HepG2 (cell line): Measurements from ENCODE around the gene CAPN8. TPM values are rescaled to one million over a fixed set of nuclear protein-coding genes. Genes with fewer than 3 reads are reported as not detected.

Experiments used
- ELF4 ChIP-seq: sonication (generic); formaldehyde crosslinking; IDR thresholded peaks from 2 replicates; pipeline ENCODE4 v1.5.0; 2020; ENCODE audit warnings: missing genetic modification reagents, mild to moderate bottlenecking, moderate library complexity, borderline replicate concordance
- HIVEP1 ChIP-seq: sonication (generic); formaldehyde crosslinking; IDR thresholded peaks from 2 replicates; pipeline ENCODE4 v1.4.0; 2020; ENCODE audit warnings: mild to moderate bottlenecking, missing genetic modification reagents
- HNF4G ChIP-seq, 2 experiments: sonication (generic) in 1 of 2; formaldehyde crosslinking in 1 of 2; IDR thresholded peaks; 2 replicates each; pipeline versions ENCODE4 v1.4.0 to v1.6.1; 2011 to 2020; ENCODE audit warnings: borderline replicate concordance in 2 of 2, low read depth in 2 of 2, mild to moderate bottlenecking in 2 of 2, low read length in 1 of 2, missing genetic modification reagents in 1 of 2, moderate library complexity in 1 of 2
- ISL2 ChIP-seq: sonication (generic); formaldehyde crosslinking; IDR thresholded peaks from 2 replicates; pipeline ENCODE4 v1.5.0; 2020; ENCODE audit warnings: missing genetic modification reagents
- JARID2 ChIP-seq: sonication (generic); formaldehyde crosslinking; IDR thresholded peaks from 2 replicates; pipeline ENCODE4 v1.8.1; 2023; ENCODE audit warnings: missing genetic modification reagents, inconsistent platforms; ENCODE audit not compliant: insufficient replicate concordance
- MXI1 ChIP-seq: IDR thresholded peaks from 3 replicates; pipeline ENCODE4 v1.6.1; 2012; ENCODE audit warnings: low read depth, low read length, inconsistent platforms, borderline replicate concordance
- NFYC ChIP-seq: IDR thresholded peaks from 2 replicates; pipeline ENCODE4 v1.6.1; 2016; ENCODE audit warnings: missing genetic modification reagents, missing compliant biosample characterization
- NPAS2 ChIP-seq: sonication (generic); formaldehyde crosslinking; IDR thresholded peaks from 2 replicates; pipeline ENCODE4 v1.8.0; 2022; ENCODE audit warnings: mild to moderate bottlenecking, missing genetic modification reagents, borderline replicate concordance
- RFXANK ChIP-seq: IDR thresholded peaks from 2 replicates; pipeline ENCODE4 v1.6.1; 2016
- ZBTB42 ChIP-seq: sonication (generic); formaldehyde crosslinking; IDR thresholded peaks from 2 replicates; pipeline ENCODE4 v1.5.0; 2020; ENCODE audit warnings: mild to moderate bottlenecking, missing genetic modification reagents
- ZFP62 ChIP-seq: sonication (generic); formaldehyde crosslinking; IDR thresholded peaks from 2 replicates; pipeline ENCODE4 v1.4.0; 2020; ENCODE audit warnings: missing genetic modification reagents
- ZMYM2 ChIP-seq: sonication (generic); formaldehyde crosslinking; IDR thresholded peaks from 2 replicates; pipeline ENCODE4 v1.8.0; 2022; ENCODE audit warnings: mild to moderate bottlenecking, missing genetic modification reagents
- ZNF20 ChIP-seq: sonication (generic); formaldehyde crosslinking; IDR thresholded peaks from 2 replicates; pipeline ENCODE4 v1.4.0; 2020; ENCODE audit warnings: mild to moderate bottlenecking, moderate library complexity, missing genetic modification reagents
- ZNF230 ChIP-seq: sonication (generic); formaldehyde crosslinking; IDR thresholded peaks from 2 replicates; pipeline ENCODE4 v1.4.0; 2020; ENCODE audit warnings: mild to moderate bottlenecking, missing genetic modification reagents
- ZNF335 ChIP-seq: sonication (generic); formaldehyde crosslinking; IDR thresholded peaks from 2 replicates; pipeline ENCODE4 v1.4.0; 2020; ENCODE audit warnings: missing genetic modification reagents
- ZNF383 ChIP-seq: sonication (generic); formaldehyde crosslinking; IDR thresholded peaks from 2 replicates; pipeline ENCODE4 v1.4.0; 2020; ENCODE audit warnings: missing genetic modification reagents, mild to moderate bottlenecking, borderline replicate concordance
- ZNF766 ChIP-seq: sonication (generic); formaldehyde crosslinking; IDR thresholded peaks from 2 replicates; pipeline ENCODE4 v1.5.0; 2020; ENCODE audit warnings: missing genetic modification reagents, borderline replicate concordance
- polyA plus RNA-seq, 8 experiments: library from polyadenylated mRNA; depleted of rRNA in 3 of 8; stranded (reverse) in 7 of 8; unstranded in 1 of 8; fragments of >200 nt; fragmentation: Illumina TruSeq in 4 of 8; extraction: Trizol in 4 of 8; gene quantifications; 2 replicates each; pipeline versions ENCODE4 v1.2.1 to v1.2.3, GENCODE V29; 2011 to 2016; ENCODE audit warnings: low read depth in 4 of 8, missing spikeins in 1 of 8, mixed read lengths in 1 of 8; ENCODE audit not compliant: insufficient read depth in 1 of 8
- total RNA-seq, 5 experiments: library from RNA; depleted of rRNA; stranded (reverse); fragments of >200 nt; fragmentation: Illumina TruSeq; extraction: Trizol; gene quantifications; 2 replicates each; pipeline ENCODE4 v1.2.3, GENCODE V29; 2016; ENCODE audit warnings: low read depth in 1 of 5
- TF ChIP-seq, protein P1 (sequence below): sonication (generic); formaldehyde crosslinking; IDR thresholded peaks from one replicate; pipeline ENCODE4 v1.5.1; 2020; ENCODE audit warnings: mild to moderate bottlenecking, missing genetic modification reagents; ENCODE audit errors: not compliant biosample characterization
- TF ChIP-seq, protein P2 (sequence below): sonication (generic); formaldehyde crosslinking; IDR thresholded peaks from 2 replicates; pipeline ENCODE4 v1.4.0; 2020; ENCODE audit warnings: missing genetic modification reagents
- TF ChIP-seq, protein P3 (sequence below): sonication (generic); formaldehyde crosslinking; IDR thresholded peaks from 2 replicates; pipeline ENCODE4 v1.5.0; 2020; ENCODE audit warnings: missing genetic modification reagents
- TF ChIP-seq, protein P4 (sequence below): sonication (generic); formaldehyde crosslinking; IDR thresholded peaks from 2 replicates; pipeline ENCODE4 v1.4.0; 2020; ENCODE audit warnings: mild to moderate bottlenecking, missing genetic modification reagents

Gene CAPN8
- total and polyA plus RNA-seq, 2 of the 13 experiments (the other 11 are each of a cell fraction or from before 2014, with no cell fraction given): 0.20 to 0.25 TPM

DNA sequence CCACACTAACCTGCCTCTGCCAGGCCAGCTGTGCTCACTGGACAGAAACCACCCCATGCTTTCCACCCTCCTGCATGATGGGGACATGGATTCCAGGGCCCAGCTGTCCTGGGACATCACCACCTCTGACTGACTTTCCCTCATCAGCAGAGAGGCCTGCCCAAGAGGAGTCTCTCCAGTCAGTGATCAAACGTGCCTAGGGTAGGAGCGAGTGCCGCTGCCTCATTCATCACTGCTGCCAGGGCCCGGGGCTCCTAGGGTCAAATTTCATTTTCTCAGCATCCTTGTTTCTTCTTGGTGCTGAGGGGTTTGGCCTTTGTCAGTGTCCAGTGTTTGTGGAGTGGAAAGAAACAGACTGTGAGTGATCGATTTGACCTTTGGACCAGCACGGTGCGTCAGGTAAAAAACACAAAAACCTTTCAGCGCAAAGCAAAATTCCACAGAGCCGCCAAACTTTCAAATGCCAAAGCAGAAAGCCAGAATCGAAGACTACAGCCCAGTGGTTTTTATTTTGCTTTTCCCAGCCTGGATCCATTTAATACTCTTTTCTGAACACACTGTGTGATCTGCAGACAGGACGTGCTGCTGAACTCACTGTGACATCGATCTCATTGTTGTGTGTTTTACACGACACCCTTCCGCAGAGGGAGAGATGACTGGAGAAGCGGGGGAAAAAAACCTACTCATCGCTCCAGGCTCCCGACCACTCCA is 43.2 kb downstream of the CAPN8 start (continued):
- TF ChIP-seq ZBTB42 (no peak), MXI1 (no peak), ZNF20 (CRISPR knock-in tag) (no peak), NPAS2 (CRISPR knock-in tag) (no peak), ZNF766 (CRISPR knock-in tag) (no peak), ZMYM2 (CRISPR knock-in tag) (no peak), HIVEP1 (no peak), ZNF335 (no peak), HNF4G (IDR thresholded peaks at IDR 0.05; ENCODE audit: borderline replicate concordance, low read depth, low read length) (peak; percentile 75), HNF4G (CRISPR knock-in tag; IDR thresholded peaks at IDR 0.05; ENCODE audit: borderline replicate concordance, low read depth) (peak; percentile 85; the same call in 1 of the 2 replicates), ZNF383 (CRISPR knock-in tag) (no peak), RFXANK (CRISPR knock-in tag) (no peak), JARID2 (no peak), ZFP62 (no peak), ELF4 (CRISPR knock-in tag) (no peak), NFYC (no peak), ZNF230 (CRISPR knock-in tag) (no peak), ISL2 (peak; percentile 55)
- TF ChIP-seq, protein P1, sequence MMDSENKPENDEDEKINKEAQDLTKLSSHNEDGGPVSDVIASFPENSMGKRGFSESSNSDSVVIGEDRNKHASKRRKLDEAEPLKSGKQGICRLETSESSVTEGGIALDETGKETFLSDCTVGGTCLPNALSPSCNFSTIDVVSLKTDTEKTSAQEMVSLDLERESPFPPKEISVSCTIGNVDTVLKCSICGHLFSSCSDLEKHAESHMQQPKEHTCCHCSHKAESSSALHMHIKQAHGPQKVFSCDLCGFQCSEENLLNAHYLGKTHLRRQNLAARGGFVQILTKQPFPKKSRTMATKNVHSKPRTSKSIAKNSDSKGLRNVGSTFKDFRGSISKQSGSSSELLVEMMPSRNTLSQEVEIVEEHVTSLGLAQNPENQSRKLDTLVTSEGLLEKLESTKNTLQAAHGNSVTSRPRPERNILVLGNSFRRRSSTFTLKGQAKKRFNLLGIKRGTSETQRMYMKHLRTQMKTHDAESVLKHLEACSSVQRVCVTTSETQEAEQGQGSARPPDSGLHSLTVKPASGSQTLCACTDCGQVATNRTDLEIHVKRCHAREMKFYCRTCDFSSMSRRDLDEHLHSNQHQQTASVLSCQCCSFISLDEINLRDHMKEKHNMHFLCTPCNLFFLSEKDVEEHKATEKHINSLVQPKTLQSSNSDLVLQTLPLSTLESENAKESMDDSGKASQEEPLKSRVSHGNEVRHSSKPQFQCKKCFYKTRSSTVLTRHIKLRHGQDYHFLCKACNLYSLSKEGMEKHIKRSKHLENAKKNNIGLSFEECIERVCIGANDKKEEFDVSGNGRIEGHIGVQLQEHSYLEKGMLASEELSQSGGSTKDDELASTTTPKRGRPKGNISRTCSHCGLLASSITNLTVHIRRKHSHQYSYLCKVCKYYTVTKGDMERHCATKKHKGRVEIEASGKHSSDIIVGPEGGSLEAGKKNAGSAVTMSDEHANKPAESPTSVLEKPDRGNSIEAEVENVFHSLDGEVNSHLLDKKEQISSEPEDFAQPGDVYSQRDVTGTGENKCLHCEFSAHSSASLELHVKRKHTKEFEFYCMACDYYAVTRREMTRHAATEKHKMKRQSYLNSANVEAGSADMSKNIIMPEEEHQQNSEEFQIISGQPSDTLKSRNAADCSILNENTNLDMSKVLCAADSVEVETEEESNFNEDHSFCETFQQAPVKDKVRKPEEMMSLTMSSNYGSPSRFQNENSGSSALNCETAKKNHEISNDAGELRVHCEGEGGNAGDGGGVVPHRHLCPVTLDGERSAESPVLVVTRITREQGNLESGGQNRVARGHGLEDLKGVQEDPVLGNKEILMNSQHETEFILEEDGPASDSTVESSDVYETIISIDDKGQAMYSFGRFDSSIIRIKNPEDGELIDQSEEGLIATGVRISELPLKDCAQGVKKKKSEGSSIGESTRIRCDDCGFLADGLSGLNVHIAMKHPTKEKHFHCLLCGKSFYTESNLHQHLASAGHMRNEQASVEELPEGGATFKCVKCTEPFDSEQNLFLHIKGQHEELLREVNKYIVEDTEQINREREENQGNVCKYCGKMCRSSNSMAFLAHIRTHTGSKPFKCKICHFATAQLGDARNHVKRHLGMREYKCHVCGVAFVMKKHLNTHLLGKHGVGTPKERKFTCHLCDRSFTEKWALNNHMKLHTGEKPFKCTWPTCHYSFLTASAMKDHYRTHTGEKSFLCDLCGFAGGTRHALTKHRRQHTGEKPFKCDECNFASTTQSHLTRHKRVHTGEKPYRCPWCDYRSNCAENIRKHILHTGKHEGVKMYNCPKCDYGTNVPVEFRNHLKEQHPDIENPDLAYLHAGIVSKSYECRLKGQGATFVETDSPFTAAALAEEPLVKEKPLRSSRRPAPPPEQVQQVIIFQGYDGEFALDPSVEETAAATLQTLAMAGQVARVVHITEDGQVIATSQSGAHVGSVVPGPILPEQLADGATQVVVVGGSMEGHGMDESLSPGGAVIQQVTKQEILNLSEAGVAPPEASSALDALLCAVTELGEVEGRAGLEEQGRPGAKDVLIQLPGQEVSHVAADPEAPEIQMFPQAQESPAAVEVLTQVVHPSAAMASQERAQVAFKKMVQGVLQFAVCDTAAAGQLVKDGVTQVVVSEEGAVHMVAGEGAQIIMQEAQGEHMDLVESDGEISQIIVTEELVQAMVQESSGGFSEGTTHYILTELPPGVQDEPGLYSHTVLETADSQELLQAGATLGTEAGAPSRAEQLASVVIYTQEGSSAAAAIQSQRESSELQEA (CRISPR knock-in tag): no peak
- TF ChIP-seq, protein P2, sequence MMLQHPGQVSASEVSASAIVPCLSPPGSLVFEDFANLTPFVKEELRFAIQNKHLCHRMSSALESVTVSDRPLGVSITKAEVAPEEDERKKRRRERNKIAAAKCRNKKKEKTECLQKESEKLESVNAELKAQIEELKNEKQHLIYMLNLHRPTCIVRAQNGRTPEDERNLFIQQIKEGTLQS (CRISPR knock-in tag): no peak
- TF ChIP-seq, protein P3, sequence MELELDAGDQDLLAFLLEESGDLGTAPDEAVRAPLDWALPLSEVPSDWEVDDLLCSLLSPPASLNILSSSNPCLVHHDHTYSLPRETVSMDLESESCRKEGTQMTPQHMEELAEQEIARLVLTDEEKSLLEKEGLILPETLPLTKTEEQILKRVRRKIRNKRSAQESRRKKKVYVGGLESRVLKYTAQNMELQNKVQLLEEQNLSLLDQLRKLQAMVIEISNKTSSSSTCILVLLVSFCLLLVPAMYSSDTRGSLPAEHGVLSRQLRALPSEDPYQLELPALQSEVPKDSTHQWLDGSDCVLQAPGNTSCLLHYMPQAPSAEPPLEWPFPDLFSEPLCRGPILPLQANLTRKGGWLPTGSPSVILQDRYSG: no peak
- TF ChIP-seq, protein P4, sequence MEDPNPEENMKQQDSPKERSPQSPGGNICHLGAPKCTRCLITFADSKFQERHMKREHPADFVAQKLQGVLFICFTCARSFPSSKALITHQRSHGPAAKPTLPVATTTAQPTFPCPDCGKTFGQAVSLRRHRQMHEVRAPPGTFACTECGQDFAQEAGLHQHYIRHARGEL (CRISPR knock-in tag): no peak
